HCT116 (cell line): ENCODE results near the gene S100A13. TPM values are rescaled to one million over a fixed set of nuclear protein-coding genes. Genes with fewer than 3 reads are reported as not detected.

Experiments
- ATAC-seq: fragments of 200-7000 bp; cut with Tn5 transposase; 2 replicates; pipeline ENCODE4 v1.9.1; 2020; ENCODE audit warnings: mild to moderate bottlenecking, moderate library complexity
- Bru-seq: library from RNA; stranded (reverse); fragments of 400-500 nt; gene quantifications from one replicate; lab custom pipeline; 2021; lab: Mats Ljungman, UMichigan
- BruChase-seq, 2 experiments: library from RNA; stranded (reverse); fragments of 400-500 nt; gene quantifications; one replicate each; lab custom pipeline; 2021; lab: Mats Ljungman, UMichigan
- BruUV-seq: library from RNA; stranded (reverse); fragments of 400-500 nt; replicated peaks from 2 replicates; lab custom pipeline; 2021; lab: Mats Ljungman, UMichigan
- CTCF ChIA-PET: fragments of 300-600 bp; sonication (Branson Sonifier 250); formaldehyde crosslinking; loops from one replicate; lab custom pipeline; 2021; ENCODE audit warnings: antibody characterized with exemption; lab: Charles Lee
- POLR2A ChIA-PET: fragments of 300-600, 350-600 bp; sonication (Branson Sonifier 250); formaldehyde crosslinking; loops from one replicate; lab custom pipeline; 2021; ENCODE audit warnings: antibody characterized with exemption; lab: Charles Lee
- RAD21 ChIA-PET, 2 experiments: fragments of 300-600 bp; sonication (Branson Sonifier 250); formaldehyde crosslinking; loops; one replicate each; lab custom pipeline; 2023; ENCODE audit warnings: low total read pairs in 2 of 2; ENCODE audit not compliant: uncharacterized antibody in 2 of 2, unreplicated experiment in 2 of 2, low non-redundant PET in 1 of 2; lab: Charles Lee
- DNase-seq: peaks from one replicate; pipeline ENCODE4 v3.0.0-alpha.2; 2010; ENCODE audit warnings: low read depth, low spot score
- H2AFZ ChIP-seq: fragments of 200-600 bp; shearing (Covaris generic), sonication (generic); 2 replicates; pipeline ENCODE4 v1.6.1; 2017; ENCODE audit warnings: low read depth, mixed run types, mixed read lengths, antibody characterized with exemption, low read length; ENCODE audit not compliant: poor library complexity, severe bottlenecking
- H3K27ac ChIP-seq: 2 replicates; pipeline ENCODE4 v1.5.1; 2012; ENCODE audit warnings: low read depth, low read length
- H3K27me3 ChIP-seq: fragments of 200-600 bp; sonication (generic); 2 replicates; pipeline ENCODE4 v1.6.1; 2016; ENCODE audit warnings: mixed run types, low read length, mixed read lengths; ENCODE audit not compliant: insufficient read depth
- H3K36me3 ChIP-seq, 2 experiments: fragments of 200-500 bp in 1 of 2; fragments of 200-600 bp in 1 of 2; sonication (Bioruptor generic) in 1 of 2; sonication (generic) in 1 of 2; 2 replicates each; pipeline versions ENCODE4 v1.5.1 to v1.6.1; 2014 to 2016; ENCODE audit warnings: low read length in 2 of 2, inconsistent platforms in 1 of 2, mixed read lengths in 1 of 2, mixed run types in 1 of 2; ENCODE audit not compliant: insufficient read depth in 2 of 2, control insufficient read depth in 1 of 2
- H3K4me1 ChIP-seq, 2 experiments: fragments of 200-600 bp in 1 of 2; sonication (generic) in 1 of 2; 2 replicates each; pipeline versions ENCODE4 v1.5.1 to v1.6.1; 2012 to 2017; ENCODE audit warnings: low read length in 2 of 2, inconsistent platforms in 1 of 2, mild to moderate bottlenecking in 1 of 2, mixed read lengths in 1 of 2, mixed run types in 1 of 2, moderate library complexity in 1 of 2; ENCODE audit not compliant: insufficient read depth in 2 of 2, control insufficient read depth in 1 of 2
- H3K4me2 ChIP-seq: fragments of 200-600 bp; sonication (generic); 2 replicates; pipeline ENCODE4 v1.6.1; 2017; ENCODE audit warnings: mixed run types, low read length, mixed read lengths
- H3K4me3 ChIP-seq, 2 experiments: fragments of 200-600 bp in 1 of 2; sonication (generic) in 1 of 2; replicated peaks in 1 of 2; 2 replicates each; pipeline ENCODE4 v1.5.1; 2011 to 2016; ENCODE audit warnings: low read length in 2 of 2, control low read depth in 1 of 2, low read depth in 1 of 2, mild to moderate bottlenecking in 1 of 2, mixed read lengths in 1 of 2, mixed run types in 1 of 2
- H3K79me2 ChIP-seq: fragments of 200-600 bp; sonication (generic); 2 replicates; pipeline ENCODE4 v1.6.1; 2017; ENCODE audit warnings: mild to moderate bottlenecking, mixed run types, low read length, moderate library complexity, mixed read lengths; ENCODE audit not compliant: insufficient read depth
- H3K9ac ChIP-seq: fragments of 200-600 bp; sonication (generic); 2 replicates; pipeline ENCODE4 v1.6.1; 2016; ENCODE audit warnings: low read length, mixed read lengths
- H3K9me2 ChIP-seq: fragments of 200-600 bp; sonication (generic), shearing (Covaris generic); 2 replicates; pipeline ENCODE4 v1.6.1; 2017; ENCODE audit warnings: mixed run types, mild to moderate bottlenecking, moderate library complexity; ENCODE audit not compliant: insufficient read depth
- H3K9me3 ChIP-seq, 2 experiments: fragments of 200-500 bp in 1 of 2; fragments of 200-600 bp in 1 of 2; sonication (Bioruptor generic) in 1 of 2; sonication (generic) in 1 of 2; 2 replicates each; pipeline ENCODE4 v1.6.1; 2014 to 2017; ENCODE audit warnings: low read length in 2 of 2, mixed read lengths in 2 of 2, inconsistent platforms in 1 of 2, low read depth in 1 of 2, mild to moderate bottlenecking in 1 of 2, mixed run types in 1 of 2, moderate library complexity in 1 of 2; ENCODE audit not compliant: control insufficient read depth in 1 of 2, insufficient read depth in 1 of 2
- H4K20me1 ChIP-seq: fragments of 200-600 bp; sonication (generic), shearing (Covaris generic); 2 replicates; pipeline ENCODE4 v1.6.1; 2017; ENCODE audit warnings: mixed run types, mild to moderate bottlenecking, moderate library complexity; ENCODE audit not compliant: insufficient read depth
- CBX3 ChIP-seq: IDR thresholded peaks from 2 replicates; pipeline ENCODE4 v1.6.1; 2012; ENCODE audit warnings: low read depth
- JUND ChIP-seq: IDR thresholded peaks from 2 replicates; pipeline ENCODE4 v1.6.1; 2012
- POLR2A ChIP-seq: IDR thresholded peaks from 2 replicates; pipeline ENCODE4 v1.7.0; 2011; ENCODE audit warnings: borderline replicate concordance; ENCODE audit not compliant: insufficient read depth, insufficient read length; ENCODE audit errors: extremely low read depth
- POLR2AphosphoS5 ChIP-seq: IDR thresholded peaks from 2 replicates; pipeline ENCODE4 v1.6.1; 2011; ENCODE audit warnings: mild to moderate bottlenecking, low read depth, low read length, moderate library complexity
- SIN3A ChIP-seq: IDR thresholded peaks from 2 replicates; pipeline ENCODE4 v1.6.1; 2012; ENCODE audit warnings: low read depth
- SRF ChIP-seq: IDR thresholded peaks from 2 replicates; pipeline ENCODE4 v1.6.1; 2012; ENCODE audit warnings: low read depth
- YY1 ChIP-seq: IDR thresholded peaks from 2 replicates; pipeline ENCODE4 v1.6.1; 2011; ENCODE audit warnings: low read length, low read depth, moderate library complexity, mild to moderate bottlenecking; ENCODE audit not compliant: insufficient replicate concordance; ENCODE audit errors: extremely low read depth
- ZFX ChIP-seq: fragments of 450-650 bp; IDR thresholded peaks from 2 replicates; pipeline ENCODE4 v1.6.1; 2017
- intact Hi-C: fragments of 100-400 bp; cut with micrococcal nuclease; formaldehyde crosslinking; loops from 2 replicates; pipeline ENCODE4 v1.10.0; 2022
- long read RNA-seq: library from polyadenylated mRNA; unstranded; transcript quantifications from one replicate; pipeline ENCODE4 v2.0.0, GENCODE V29; 2021; ENCODE audit not compliant: unreplicated experiment
- polyA plus RNA-seq: library from polyadenylated mRNA; unstranded; fragments of >200 nt; gene quantifications from 2 replicates; pipeline ENCODE4 v1.2.1, GENCODE V29; 2012; ENCODE audit warnings: missing spikeins
- total RNA-seq: library from RNA; stranded (reverse); gene quantifications from one replicate; pipeline ENCODE4 v1.2.1, GENCODE V29; 2021; ENCODE audit not compliant: unreplicated experiment
- TF ChIP-seq, protein P1 (sequence below): IDR thresholded peaks from 2 replicates; pipeline ENCODE4 v1.6.1; 2012
- TF ChIP-seq, protein P2 (sequence below), 3 experiments: fragments of 200-600 bp in 1 of 3; sonication (generic) in 1 of 3; IDR thresholded peaks in 2 of 3; conservative IDR thresholded peaks in 1 of 3; 2 replicates each; pipeline ENCODE4 v1.5.1; 2012 to 2017; ENCODE audit warnings: low read depth in 2 of 3, low read length in 2 of 3, antibody characterized with exemption in 1 of 3, borderline replicate concordance in 1 of 3, control low read depth in 1 of 3, mild to moderate bottlenecking in 1 of 3, mixed read lengths in 1 of 3, mixed run types in 1 of 3, moderate library complexity in 1 of 3; ENCODE audit not compliant: insufficient read depth in 1 of 3

Gene S100A13
- 143 TPM for total RNA-seq
- 203 and 216 TPM in 2 replicates for polyA plus RNA-seq
- Bru-seq, nascent RNA = percentile 84 among the genes with signal in this experiment
- percentile 76 among the genes with signal in this experiment for BruChase-seq, experiment 1, labeled RNA remaining after a 6-hour chase
- BruChase-seq, experiment 2, labeled RNA remaining after a 2-hour chase = percentile 69 among the genes with signal in this experiment
- long read RNA-seq, partial matches to known transcripts = 86 of 90 reads
- long read RNA-seq, other reads (novel, unspliced or antisense) = 3 of 90 reads

DNA sequence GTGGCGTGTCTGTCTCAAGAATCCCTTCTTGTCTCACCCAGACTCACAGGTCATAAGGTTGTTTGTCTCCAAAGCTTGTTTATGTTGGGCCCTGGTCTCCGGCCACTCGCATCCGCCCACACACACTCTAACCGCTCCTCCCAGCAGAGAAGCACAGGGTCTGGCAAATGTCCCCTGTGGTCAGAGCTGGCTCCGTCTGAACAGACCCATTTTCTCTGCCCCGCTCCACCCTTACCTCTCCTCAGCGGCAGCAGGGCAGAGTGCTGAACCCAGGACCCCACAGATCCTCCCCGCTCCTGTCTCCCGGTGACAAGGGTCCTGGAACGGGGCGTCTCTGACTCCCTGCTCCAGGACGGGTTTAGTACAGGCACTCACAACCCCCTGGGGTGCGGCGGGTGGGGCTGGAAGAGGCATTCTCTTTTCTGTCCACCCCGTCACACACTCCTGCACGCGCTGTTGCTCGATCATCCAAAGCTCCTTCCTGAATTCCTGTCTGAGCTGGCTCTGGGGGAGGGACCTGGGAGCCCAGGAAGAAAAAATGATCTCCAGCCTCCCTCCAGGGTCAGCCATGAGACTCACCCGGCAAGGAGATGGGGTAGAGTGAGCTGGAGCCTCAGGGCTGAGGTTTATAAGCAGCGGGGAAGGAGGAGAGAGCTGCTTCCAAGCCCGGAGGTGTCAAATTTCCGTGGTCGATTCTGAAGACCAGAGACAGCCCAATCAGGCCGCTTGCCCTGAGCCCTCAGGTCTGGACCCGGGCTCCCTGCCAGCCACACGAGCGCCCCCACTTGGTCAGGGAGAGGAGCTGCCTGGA, at the start of gene S100A13:
TSS of gene S100A13 (minus strand) at position 602 of the 811 bp plus-strand sequence. CDS start 1,033 bp downstream, outside the sequence.
- TF ChIP-seq JUND (no peak), POLR2A (peak; percentile 94), YY1 (peak; percentile 60), SRF (no peak), SIN3A (no peak), POLR2AphosphoS5 (peak; percentile 98), ZFX (no peak), CBX3 (no peak)
- TF ChIP-seq, protein P1, sequence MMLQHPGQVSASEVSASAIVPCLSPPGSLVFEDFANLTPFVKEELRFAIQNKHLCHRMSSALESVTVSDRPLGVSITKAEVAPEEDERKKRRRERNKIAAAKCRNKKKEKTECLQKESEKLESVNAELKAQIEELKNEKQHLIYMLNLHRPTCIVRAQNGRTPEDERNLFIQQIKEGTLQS = no peak
- TF ChIP-seq, protein P2, sequence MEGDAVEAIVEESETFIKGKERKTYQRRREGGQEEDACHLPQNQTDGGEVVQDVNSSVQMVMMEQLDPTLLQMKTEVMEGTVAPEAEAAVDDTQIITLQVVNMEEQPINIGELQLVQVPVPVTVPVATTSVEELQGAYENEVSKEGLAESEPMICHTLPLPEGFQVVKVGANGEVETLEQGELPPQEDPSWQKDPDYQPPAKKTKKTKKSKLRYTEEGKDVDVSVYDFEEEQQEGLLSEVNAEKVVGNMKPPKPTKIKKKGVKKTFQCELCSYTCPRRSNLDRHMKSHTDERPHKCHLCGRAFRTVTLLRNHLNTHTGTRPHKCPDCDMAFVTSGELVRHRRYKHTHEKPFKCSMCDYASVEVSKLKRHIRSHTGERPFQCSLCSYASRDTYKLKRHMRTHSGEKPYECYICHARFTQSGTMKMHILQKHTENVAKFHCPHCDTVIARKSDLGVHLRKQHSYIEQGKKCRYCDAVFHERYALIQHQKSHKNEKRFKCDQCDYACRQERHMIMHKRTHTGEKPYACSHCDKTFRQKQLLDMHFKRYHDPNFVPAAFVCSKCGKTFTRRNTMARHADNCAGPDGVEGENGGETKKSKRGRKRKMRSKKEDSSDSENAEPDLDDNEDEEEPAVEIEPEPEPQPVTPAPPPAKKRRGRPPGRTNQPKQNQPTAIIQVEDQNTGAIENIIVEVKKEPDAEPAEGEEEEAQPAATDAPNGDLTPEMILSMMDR (IDR thresholded peaks at IDR 0.05 in 2 of 3, conservative IDR thresholded peaks at IDR 0.05 in 1 of 3; ENCODE audit: borderline replicate concordance in 1 of 3, insufficient read depth in 1 of 3, low read depth in 2 of 3, low read length in 2 of 3) = peak in 1 of 3 experiments; percentile 89; a peak in 3 of 6 replicates
- RAD21 ChIA-PET = interaction anchor here (0.6 to 1.9 kb wide), 11 partner anchors 9 to 193 kb away, joined by 3 to 9 read pairs (median 4); partner anchors contain the start of genes S100A14 (in 2 of the 2) and S100A16 (in 1 of the 2)
- Histone ChIP-seq H3K27ac (peak within 1 kb of the TSS; percentile 89), H3K27me3 (no peaks in the 10 kb centered on the region), H3K36me3 (peaks cover 2 to 9% of the 10 kb centered on the region in 2 experiments; a peak in 2 of 4 replicates), H3K9me2 (no peaks in the 10 kb centered on the region), H3K9ac (peak within 1 kb of the TSS; percentile 85), H3K4me2 (peak within 1 kb of the TSS; percentile 92), H3K9me3 (no peaks in the 10 kb centered on the region), H4K20me1 (no peaks in the 10 kb centered on the region), H3K4me3 (peak within 1 kb of the TSS; percentile 65 to 72), H3K4me1 (peaks cover 18 to 34% of the 10 kb centered on the region in 2 experiments), H2AFZ (no peak within 1 kb of the TSS), H3K79me2 (peaks cover 15% of the 10 kb centered on the region; the same call in 1 of the 2 replicates)
- BruUV-seq = TSS peak; percentile 71
- intact Hi-C loops = loop anchor here (1.0 to 5.0 kb wide), 2 partner anchors 55 to 275 kb away; no protein-coding TSS in a partner anchor
- CTCF ChIA-PET = interaction anchor here (0.6 to 5.7 kb wide), 17 partner anchors 11 to 338 kb away, joined by 3 to 76 read pairs (median 4); partner anchors contain the start of genes S100A14, S100A16 and S100A2
- peak; percentile 93 for DNase-seq
- ATAC-seq = peak; percentile 87
- POLR2A ChIA-PET = interaction anchor here (0.8 to 10.5 kb wide), 25 partner anchors 11 to 360 kb away, joined by 3 to 172 read pairs (median 4); partner anchors contain the start of genes INTS3, RAB13, S100A14 and S100A16
